AG04450 (cell line): Measurements from ENCODE around the gene CAV2. TPM values are rescaled to one million over a fixed set of nuclear protein-coding genes. Genes with fewer than 3 reads are reported as not detected.

Experiments used
- CTCF ChIA-PET: fragments of 300-600, 350-600 bp; formaldehyde crosslinking; extraction: SDS; loops from one replicate; lab custom pipeline; 2022; ENCODE audit warnings: antibody characterized with exemption, inconsistent platforms; lab: Charles Lee
- POLR2A ChIA-PET: fragments of 350-600 bp; formaldehyde crosslinking; extraction: SDS; loops from one replicate; lab custom pipeline; 2021; ENCODE audit warnings: antibody characterized with exemption, inconsistent platforms; lab: Yijun Ruan, JAX
- DNase-seq: peaks from one replicate; pipeline ENCODE4 v3.0.0-alpha.2; 2011; ENCODE audit warnings: low read depth, low spot score
- H3K27ac ChIP-seq: one replicate; pipeline ENCODE4 v1.5.1; 2012; ENCODE audit warnings: low read depth, low read length, control low read depth
- H3K27me3 ChIP-seq: one replicate; pipeline ENCODE4 v1.6.0; 2012; ENCODE audit warnings: low read length; ENCODE audit not compliant: control insufficient read depth, insufficient read depth
- H3K4me3 ChIP-seq: 2 replicates; pipeline ENCODE4 v1.5.1; 2011; ENCODE audit warnings: mild to moderate bottlenecking, low read depth, low read length, control low read depth
- H3K9me3 ChIP-seq: 2 replicates; pipeline ENCODE4 v1.5.1; 2012; ENCODE audit warnings: low read length; ENCODE audit not compliant: control insufficient read depth, insufficient read depth
- polyA plus RNA-seq: library from polyadenylated mRNA; depleted of rRNA; stranded (reverse); fragments of >200 nt; gene quantifications from 2 replicates; pipeline ENCODE4 v1.2.3, GENCODE V29; 2011
- TF ChIP-seq, protein P1 (sequence below): IDR thresholded peaks from 2 replicates; pipeline ENCODE4 v1.5.1; 2011; ENCODE audit warnings: low read depth, low read length, control low read depth, inconsistent platforms

CAV2 gene
- polyA plus RNA-seq, 1 experiment: 265 TPM

DNA sequence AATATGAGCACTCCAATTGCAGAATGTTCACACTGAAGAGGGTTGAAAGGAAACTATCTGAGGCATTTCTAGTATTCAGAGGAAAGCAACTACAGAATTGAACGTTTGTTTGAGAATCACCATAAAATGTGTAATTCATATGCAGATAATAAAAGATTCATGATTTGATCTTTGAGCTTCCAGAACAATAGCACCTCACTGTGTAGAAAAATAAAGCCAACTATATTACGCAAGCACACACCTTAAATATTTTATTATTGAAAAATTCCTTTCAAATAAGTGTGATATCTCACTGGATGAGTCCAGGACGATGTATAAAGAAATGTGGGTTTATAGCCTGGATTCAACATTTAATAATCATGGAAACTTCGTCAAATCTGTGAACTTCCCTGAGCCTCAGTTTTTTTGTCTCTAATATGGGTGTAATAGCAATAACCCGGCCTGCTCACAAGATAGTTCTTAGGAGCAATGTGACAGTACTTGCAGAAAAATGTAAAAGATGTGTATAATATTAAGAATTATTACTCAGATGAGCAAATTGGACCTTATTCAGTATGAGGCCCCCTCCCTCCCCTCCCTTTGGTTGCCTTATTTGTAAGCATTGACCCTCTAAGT is 11.5 kb upstream of the CAV2 start:
- no peaks in the 10 kb centered on the region; the same call in 1 of the 2 replicates for H3K9me3 ChIP-seq
- H3K4me3 ChIP-seq: no peak overlapping the region
- TF ChIP-seq, protein P1, sequence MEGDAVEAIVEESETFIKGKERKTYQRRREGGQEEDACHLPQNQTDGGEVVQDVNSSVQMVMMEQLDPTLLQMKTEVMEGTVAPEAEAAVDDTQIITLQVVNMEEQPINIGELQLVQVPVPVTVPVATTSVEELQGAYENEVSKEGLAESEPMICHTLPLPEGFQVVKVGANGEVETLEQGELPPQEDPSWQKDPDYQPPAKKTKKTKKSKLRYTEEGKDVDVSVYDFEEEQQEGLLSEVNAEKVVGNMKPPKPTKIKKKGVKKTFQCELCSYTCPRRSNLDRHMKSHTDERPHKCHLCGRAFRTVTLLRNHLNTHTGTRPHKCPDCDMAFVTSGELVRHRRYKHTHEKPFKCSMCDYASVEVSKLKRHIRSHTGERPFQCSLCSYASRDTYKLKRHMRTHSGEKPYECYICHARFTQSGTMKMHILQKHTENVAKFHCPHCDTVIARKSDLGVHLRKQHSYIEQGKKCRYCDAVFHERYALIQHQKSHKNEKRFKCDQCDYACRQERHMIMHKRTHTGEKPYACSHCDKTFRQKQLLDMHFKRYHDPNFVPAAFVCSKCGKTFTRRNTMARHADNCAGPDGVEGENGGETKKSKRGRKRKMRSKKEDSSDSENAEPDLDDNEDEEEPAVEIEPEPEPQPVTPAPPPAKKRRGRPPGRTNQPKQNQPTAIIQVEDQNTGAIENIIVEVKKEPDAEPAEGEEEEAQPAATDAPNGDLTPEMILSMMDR: no peak
- H3K27me3 ChIP-seq: no peaks in the 10 kb centered on the region
- no peak overlapping the region for H3K27ac ChIP-seq
- ChIA-PET POLR2A (no interaction called here), CTCF (no interaction called here)
- DNase-seq: no peak

DNA sequence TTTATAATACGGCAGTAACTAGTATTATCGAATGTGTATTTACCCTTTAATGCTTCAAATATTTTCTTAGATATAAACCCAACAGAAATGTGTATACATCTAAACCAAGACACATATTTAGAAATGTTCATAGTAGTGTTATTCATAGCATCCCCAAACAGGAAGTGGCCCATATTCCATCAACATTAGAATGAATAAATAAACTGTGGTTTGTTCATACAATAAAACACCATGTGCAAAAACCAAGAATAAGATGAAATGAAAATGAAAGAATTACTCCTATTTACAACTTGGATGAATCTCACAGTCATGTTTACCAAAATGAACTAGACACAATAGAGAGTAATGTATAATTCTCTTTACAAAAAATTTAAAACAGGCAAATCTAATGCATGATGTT is 9.2 kb upstream of the CAV2 start:
- ChIA-PET CTCF (no interaction called here), POLR2A (no interaction called here)
- Histone ChIP-seq H3K9me3 (no peaks in the 10 kb centered on the region; the same call in 1 of the 2 replicates), H3K27ac (no peak overlapping the region), H3K4me3 (no peak overlapping the region), H3K27me3 (no peaks in the 10 kb centered on the region)
- DNase-seq: no peak
- TF ChIP-seq, protein P1: no peak

DNA sequence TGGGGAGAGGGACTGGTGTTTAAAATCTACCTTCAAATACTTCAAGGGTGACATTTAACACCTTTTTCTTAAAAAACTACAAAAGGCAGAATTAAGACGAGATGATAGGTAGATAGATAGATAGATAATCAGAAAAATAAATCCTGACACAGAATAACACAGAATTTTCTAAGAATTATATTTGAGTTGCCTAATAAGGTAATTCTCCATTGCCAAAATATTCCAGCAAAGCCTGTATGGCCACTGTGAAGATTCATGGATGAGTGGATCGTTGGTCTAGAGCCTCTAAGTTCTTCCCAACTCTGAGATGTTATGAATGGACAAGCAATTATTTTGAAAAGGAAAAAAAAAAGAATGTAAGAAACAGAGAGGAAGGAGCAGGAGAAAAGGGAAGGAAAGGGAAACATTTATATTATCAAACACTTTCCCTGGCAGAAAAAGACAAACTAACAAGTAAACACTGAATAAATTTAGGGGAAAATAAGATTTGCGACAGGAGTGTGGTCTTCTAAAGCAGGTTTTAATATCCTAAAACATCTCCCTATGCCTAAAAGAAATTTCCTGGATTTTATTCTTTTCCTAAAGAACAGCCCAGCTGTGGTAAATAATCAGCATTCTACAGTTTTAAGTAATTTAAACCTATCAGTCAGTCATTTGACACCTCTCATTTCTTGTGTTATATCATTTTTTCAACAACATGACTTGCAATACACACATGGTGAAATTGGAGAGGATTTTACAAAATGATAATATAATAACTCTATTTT is 7.5 kb upstream of the CAV2 start:
- DNase-seq: no peak
- Histone ChIP-seq H3K27me3 (no peaks in the 10 kb centered on the region), H3K9me3 (no peaks in the 10 kb centered on the region; the same call in 1 of the 2 replicates), H3K27ac (no peak overlapping the region), H3K4me3 (no peak overlapping the region)
- POLR2A ChIA-PET: interaction anchor here (0.6 kb wide), 1 partner anchor 232 kb away, joined by 12 read pairs; no protein-coding TSS in a partner anchor
- CTCF ChIA-PET: interaction anchor here (0.6 to 1.5 kb wide), 2 partner anchors 49 to 97 kb away, joined by 4 to 5 read pairs; no protein-coding TSS in a partner anchor
- TF ChIP-seq, protein P1: no peak

DNA sequence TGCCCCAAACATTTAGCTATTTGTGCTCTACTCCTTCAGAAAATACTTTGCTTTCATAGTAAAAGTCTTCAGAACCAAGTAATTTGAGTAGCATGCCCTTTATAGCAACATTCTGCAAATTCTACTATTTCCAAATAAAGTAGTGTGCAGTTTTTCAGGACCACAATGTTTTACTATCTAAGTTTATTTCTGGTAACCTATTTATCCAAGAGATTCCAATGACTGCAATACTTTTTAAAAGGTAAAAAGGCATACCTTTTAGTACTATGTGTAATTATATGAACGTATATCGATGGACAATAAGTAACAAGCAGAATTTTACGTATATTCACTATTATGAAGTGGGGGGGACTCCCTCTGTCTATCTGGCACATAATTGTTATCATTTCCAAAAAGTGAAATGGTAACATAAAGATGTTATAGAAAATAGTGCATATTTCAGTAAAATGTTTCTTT is 6.9 kb upstream of the CAV2 start:
- no peaks in the 10 kb centered on the region for H3K27me3 ChIP-seq
- POLR2A ChIA-PET: interaction anchor here (0.6 kb wide), 1 partner anchor 233 kb away, joined by 12 read pairs; no protein-coding TSS in a partner anchor
- no peak overlapping the region for H3K27ac ChIP-seq
- no peak for DNase-seq
- TF ChIP-seq, protein P1: no peak
- H3K4me3 ChIP-seq: no peak overlapping the region
- CTCF ChIA-PET: interaction anchor here (0.6 kb wide), 1 partner anchor 49 kb away, joined by 5 read pairs; no protein-coding TSS in a partner anchor
- no peaks in the 10 kb centered on the region; the same call in 1 of the 2 replicates for H3K9me3 ChIP-seq
